ENCODE data around the gene MUC4.
"Not testable (repeated sequence)": the region's sequence is repeated elsewhere in the genome, so short reads cannot be mapped to it uniquely, and the experiment has no call there.

DNA sequence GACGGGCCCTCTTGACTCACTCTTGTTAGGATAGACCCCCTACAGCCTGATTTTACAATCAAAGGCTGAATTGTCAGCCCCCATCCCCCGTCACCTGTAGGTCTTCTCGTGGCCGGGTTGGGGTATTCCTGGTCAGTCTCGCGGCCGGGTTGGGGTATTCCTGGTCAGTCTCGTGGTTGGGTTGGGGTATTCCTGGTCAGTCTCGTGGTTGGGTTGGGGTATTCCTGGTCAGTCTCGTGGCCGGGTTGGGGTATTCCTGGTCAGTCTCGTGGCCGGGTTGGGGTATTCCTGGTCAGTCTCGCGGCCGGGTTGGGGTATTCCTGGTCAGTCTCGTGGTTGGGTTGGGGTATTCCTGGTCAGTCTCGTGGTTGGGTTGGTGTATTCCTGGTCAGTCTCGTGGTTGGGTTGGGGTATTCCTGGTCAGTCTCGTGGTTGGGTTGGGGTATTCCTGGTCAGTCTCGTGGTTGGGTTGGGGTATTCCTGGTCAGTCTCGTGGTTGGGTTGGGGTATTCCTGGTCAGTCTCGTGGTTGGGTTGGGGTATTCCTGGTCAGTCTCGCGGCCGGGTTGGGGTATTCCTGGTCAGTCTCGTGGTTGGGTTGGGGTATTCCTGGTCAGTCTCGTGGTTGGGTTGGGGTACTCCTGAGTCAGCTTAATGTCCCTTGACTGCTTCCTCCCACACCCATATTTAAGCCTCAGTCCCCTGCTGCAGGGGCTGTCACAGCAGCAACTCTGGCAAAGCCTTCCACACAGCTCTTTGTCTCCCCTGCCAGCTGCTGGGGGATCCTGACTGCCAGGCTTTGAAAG, 40.7 kb downstream of the MUC4 start:
- TF ChIP-seq, protein P1, sequence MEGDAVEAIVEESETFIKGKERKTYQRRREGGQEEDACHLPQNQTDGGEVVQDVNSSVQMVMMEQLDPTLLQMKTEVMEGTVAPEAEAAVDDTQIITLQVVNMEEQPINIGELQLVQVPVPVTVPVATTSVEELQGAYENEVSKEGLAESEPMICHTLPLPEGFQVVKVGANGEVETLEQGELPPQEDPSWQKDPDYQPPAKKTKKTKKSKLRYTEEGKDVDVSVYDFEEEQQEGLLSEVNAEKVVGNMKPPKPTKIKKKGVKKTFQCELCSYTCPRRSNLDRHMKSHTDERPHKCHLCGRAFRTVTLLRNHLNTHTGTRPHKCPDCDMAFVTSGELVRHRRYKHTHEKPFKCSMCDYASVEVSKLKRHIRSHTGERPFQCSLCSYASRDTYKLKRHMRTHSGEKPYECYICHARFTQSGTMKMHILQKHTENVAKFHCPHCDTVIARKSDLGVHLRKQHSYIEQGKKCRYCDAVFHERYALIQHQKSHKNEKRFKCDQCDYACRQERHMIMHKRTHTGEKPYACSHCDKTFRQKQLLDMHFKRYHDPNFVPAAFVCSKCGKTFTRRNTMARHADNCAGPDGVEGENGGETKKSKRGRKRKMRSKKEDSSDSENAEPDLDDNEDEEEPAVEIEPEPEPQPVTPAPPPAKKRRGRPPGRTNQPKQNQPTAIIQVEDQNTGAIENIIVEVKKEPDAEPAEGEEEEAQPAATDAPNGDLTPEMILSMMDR (IDR thresholded peaks at IDR 0.05; ENCODE audit: borderline replicate concordance, extremely low read depth, low read length, poor library complexity, severe bottlenecking) = not testable (repeated sequence)
- not testable (repeated sequence) for TF ChIP-seq EZH2 (IDR thresholded peaks at IDR 0.05; ENCODE audit: borderline replicate concordance, low read depth, low read length, severe bottlenecking)

Data from DND-41 (cell line).